Measurements from ENCODE around the gene TOPBP1.

Gene TOPBP1

GRCh38 chr3:133633439-133633838 is 28.3 kb downstream of the TOPBP1 start:
- TF ChIP-seq MAX (IDR thresholded peaks at IDR 0.05) = no peak
- no peak for TF ChIP-seq ZBTB7A (IDR thresholded peaks at IDR 0.05; ENCODE audit: low read depth)
- TF ChIP-seq REST (IDR thresholded peaks at IDR 0.05; ENCODE audit: low read depth) = no peak
- no peak for TF ChIP-seq RAD21 (IDR thresholded peaks at IDR 0.05; ENCODE audit: low read depth)
- TF ChIP-seq CREB1 (IDR thresholded peaks at IDR 0.05; ENCODE audit: low read depth) = no peak
- no peak for TF ChIP-seq TEAD4 (IDR thresholded peaks at IDR 0.05)
- no peak for TF ChIP-seq NFIC (IDR thresholded peaks at IDR 0.05)
- no peak for TF ChIP-seq USF1 (IDR thresholded peaks at IDR 0.05)
- no peak for TF ChIP-seq YY1 (IDR thresholded peaks at IDR 0.05; ENCODE audit: low read depth)
- no peak for TF ChIP-seq CEBPB (IDR thresholded peaks at IDR 0.05)
- TF ChIP-seq TAF1 (IDR thresholded peaks at IDR 0.05; ENCODE audit: low read depth) = no peak
- no peak for TF ChIP-seq EGR1 (IDR thresholded peaks at IDR 0.05)
- no peak for TF ChIP-seq TCF12 (IDR thresholded peaks at IDR 0.05; ENCODE audit: low read depth)
- TF ChIP-seq FOXM1 (IDR thresholded peaks at IDR 0.05; ENCODE audit: borderline replicate concordance, low read depth) = no peak
- TF ChIP-seq EP300 (IDR thresholded peaks at IDR 0.05; ENCODE audit: borderline replicate concordance) = no peak

- TF ChIP-seq USF1 (IDR thresholded peaks at IDR 0.05) = no peak
- TF ChIP-seq NFIC (IDR thresholded peaks at IDR 0.05) = no peak
- TF ChIP-seq TAF1 (IDR thresholded peaks at IDR 0.05; ENCODE audit: low read depth) = no peak
- TF ChIP-seq TCF12 (IDR thresholded peaks at IDR 0.05; ENCODE audit: low read depth) = no peak
- TF ChIP-seq CEBPB (IDR thresholded peaks at IDR 0.05) = no peak
- TF ChIP-seq CREB1 (IDR thresholded peaks at IDR 0.05; ENCODE audit: low read depth) = no peak
- no peak for TF ChIP-seq TEAD4 (IDR thresholded peaks at IDR 0.05)
- TF ChIP-seq EP300 (IDR thresholded peaks at IDR 0.05; ENCODE audit: borderline replicate concordance) = no peak
- no peak for TF ChIP-seq YY1 (IDR thresholded peaks at IDR 0.05; ENCODE audit: low read depth)
- no peak for TF ChIP-seq FOXM1 (IDR thresholded peaks at IDR 0.05; ENCODE audit: borderline replicate concordance, low read depth)
- no peak for TF ChIP-seq EGR1 (IDR thresholded peaks at IDR 0.05)
- no peak for TF ChIP-seq REST (IDR thresholded peaks at IDR 0.05; ENCODE audit: low read depth)
- no peak for TF ChIP-seq ZBTB7A (IDR thresholded peaks at IDR 0.05; ENCODE audit: low read depth)
- no peak for TF ChIP-seq MAX (IDR thresholded peaks at IDR 0.05)
- no peak for TF ChIP-seq RAD21 (IDR thresholded peaks at IDR 0.05; ENCODE audit: low read depth)
Observed at GRCh38 chr3:133629146-133629545, 32.6 kb downstream of the TOPBP1 start.

GRCh38 chr3:133627789-133628188 is 34.0 kb downstream of the TOPBP1 start:
- TF ChIP-seq REST (IDR thresholded peaks at IDR 0.05; ENCODE audit: low read depth) (no peak), CREB1 (IDR thresholded peaks at IDR 0.05; ENCODE audit: low read depth) (no peak), CEBPB (IDR thresholded peaks at IDR 0.05) (no peak), TEAD4 (IDR thresholded peaks at IDR 0.05) (no peak)

GRCh38 chr3:133620066-133620784 is 41.5 kb downstream of the TOPBP1 start:
- TF ChIP-seq YY1 (IDR thresholded peaks at IDR 0.05; ENCODE audit: low read depth) = no peak
- no peak for TF ChIP-seq EP300 (IDR thresholded peaks at IDR 0.05; ENCODE audit: borderline replicate concordance)
- no peak for TF ChIP-seq CREB1 (IDR thresholded peaks at IDR 0.05; ENCODE audit: low read depth)
- no peak for TF ChIP-seq EGR1 (IDR thresholded peaks at IDR 0.05)
- no peak for TF ChIP-seq NFIC (IDR thresholded peaks at IDR 0.05)
- no peak for TF ChIP-seq USF1 (IDR thresholded peaks at IDR 0.05)
- TF ChIP-seq TEAD4 (IDR thresholded peaks at IDR 0.05) = no peak
- no peak for TF ChIP-seq ZBTB7A (IDR thresholded peaks at IDR 0.05; ENCODE audit: low read depth)
- no peak for TF ChIP-seq REST (IDR thresholded peaks at IDR 0.05; ENCODE audit: low read depth)
- TF ChIP-seq FOXM1 (IDR thresholded peaks at IDR 0.05; ENCODE audit: borderline replicate concordance, low read depth) = no peak
- TF ChIP-seq TAF1 (IDR thresholded peaks at IDR 0.05; ENCODE audit: low read depth) = no peak

All from Ishikawa (cell line).